Measurements from ENCODE around the gene CHD2.

CHD2 gene

GRCh38 chr15:92920595-92921161 is 20.6 kb downstream of the CHD2 start:
- peak overlapping the region in 18 of 21 experiments; percentile 4 to 81 (median 64) for H3K27ac ChIP-seq
- H3K4me3 ChIP-seq, result no peak overlapping the region

- no peak overlapping the region for H3K4me3 ChIP-seq
- H3K27ac ChIP-seq, result peak overlapping the region in 19 of 21 experiments; percentile 4 to 81 (median 62)
Measured at GRCh38 chr15:92921215-92922131, 21.3 kb downstream of the CHD2 start.

- peak overlapping the region in 18 of 21 experiments; percentile 4 to 81 (median 53) for H3K27ac ChIP-seq
- no peak overlapping the region for H3K4me3 ChIP-seq
Measured at GRCh38 chr15:92922418-92923002, 22.4 kb downstream of the CHD2 start.

GRCh38 chr15:92924216-92924615 is 24.1 kb downstream of the CHD2 start:
- peak overlapping the region in 5 of 21 experiments; percentile 9 to 42 (median 22) for H3K27ac ChIP-seq

GRCh38 chr15:92925454-92925853 is 25.3 kb downstream of the CHD2 start:
- Histone ChIP-seq H3K27ac (peak overlapping the region in 2 of 21 experiments; percentile 9 to 15), H3K4me3 (no peak overlapping the region)

More at GRCh38 chr15:92924216-92924615, 24.1 kb downstream of the CHD2 start:
- no peak overlapping the region for H3K4me3 ChIP-seq

GRCh38 chr15:92928225-92928750 is 28.2 kb downstream of the CHD2 start:
- H3K27ac ChIP-seq, result peak overlapping the region in 1 of 21 experiments; percentile 8
- no peak overlapping the region for H3K4me3 ChIP-seq

GRCh38 chr15:92929002-92929401 is 28.9 kb downstream of the CHD2 start:
- peak overlapping the region in 1 of 21 experiments; percentile 4 for H3K27ac ChIP-seq

GRCh38 chr15:92930054-92930621 is 30.0 kb downstream of the CHD2 start:
- H3K27ac ChIP-seq, result peak overlapping the region in 7 of 21 experiments; percentile 3 to 42 (median 25)
- H3K4me3 ChIP-seq, result no peak overlapping the region

More at GRCh38 chr15:92929002-92929401, 28.9 kb downstream of the CHD2 start:
- no peak overlapping the region for H3K4me3 ChIP-seq

GRCh38 chr15:92930776-92931175 is 30.7 kb downstream of the CHD2 start:
- Histone ChIP-seq H3K4me3 (no peak overlapping the region), H3K27ac (peak overlapping the region in 7 of 21 experiments; percentile 3 to 42 (median 25))

GRCh38 chr15:92932946-92933649 is 33.0 kb downstream of the CHD2 start:
- H3K27ac ChIP-seq, result no peak overlapping the region

GRCh38 chr15:92933831-92934230 is 33.7 kb downstream of the CHD2 start:
- Histone ChIP-seq H3K4me3 (no peak overlapping the region), H3K27ac (peak overlapping the region in 2 of 21 experiments; percentile 38 to 52)

More at GRCh38 chr15:92932946-92933649, 33.0 kb downstream of the CHD2 start:
- H3K4me3 ChIP-seq, result no peak overlapping the region

GRCh38 chr15:92934716-92935115 is 34.6 kb downstream of the CHD2 start:
- H3K27ac ChIP-seq, result peak overlapping the region in 1 of 21 experiments; percentile 52
- no peak overlapping the region for H3K4me3 ChIP-seq

- no peak overlapping the region for H3K4me3 ChIP-seq
Measured at GRCh38 chr15:92936138-92936537, 36.0 kb downstream of the CHD2 start.

GRCh38 chr15:92936693-92937092 is 36.6 kb downstream of the CHD2 start:
- Histone ChIP-seq H3K27ac (peak overlapping the region in 4 of 21 experiments; percentile 25 to 55 (median 32)), H3K4me3 (no peak overlapping the region)

More at GRCh38 chr15:92936138-92936537, 36.0 kb downstream of the CHD2 start:
- peak overlapping the region in 2 of 21 experiments; percentile 52 to 55 for H3K27ac ChIP-seq

- no peak overlapping the region for H3K4me3 ChIP-seq
- no peak overlapping the region for H3K27ac ChIP-seq
Measured at GRCh38 chr15:92937901-92938300, 37.8 kb downstream of the CHD2 start.

GRCh38 chr15:92938387-92938786 is 38.3 kb downstream of the CHD2 start:
- Histone ChIP-seq H3K27ac (no peak overlapping the region), H3K4me3 (no peak overlapping the region)

- Histone ChIP-seq H3K27ac (no peak overlapping the region), H3K4me3 (no peak overlapping the region)
Measured at GRCh38 chr15:92941668-92942067, 41.5 kb downstream of the CHD2 start.

- H3K4me3 ChIP-seq, result no peak overlapping the region
- H3K27ac ChIP-seq, result no peak overlapping the region
Measured at GRCh38 chr15:92942706-92943105, 42.6 kb downstream of the CHD2 start.

- H3K4me3 ChIP-seq, result no peak overlapping the region
- H3K27ac ChIP-seq, result no peak overlapping the region
Measured at GRCh38 chr15:92943581-92943980, 43.5 kb downstream of the CHD2 start.
